Measurements from ENCODE around the gene ATP2C2. TPM values are rescaled to one million over a fixed set of nuclear protein-coding genes. Genes with fewer than 3 reads are reported as not detected.
"Not testable (repeated sequence)": the region's sequence is repeated elsewhere in the genome, so short reads cannot be mapped to it uniquely, and the experiment has no call there.

ATP2C2 gene
- total RNA-seq, 4 donors from 2014 or later = 12.9 to 26.9 (median 18.6) TPM

DNA sequence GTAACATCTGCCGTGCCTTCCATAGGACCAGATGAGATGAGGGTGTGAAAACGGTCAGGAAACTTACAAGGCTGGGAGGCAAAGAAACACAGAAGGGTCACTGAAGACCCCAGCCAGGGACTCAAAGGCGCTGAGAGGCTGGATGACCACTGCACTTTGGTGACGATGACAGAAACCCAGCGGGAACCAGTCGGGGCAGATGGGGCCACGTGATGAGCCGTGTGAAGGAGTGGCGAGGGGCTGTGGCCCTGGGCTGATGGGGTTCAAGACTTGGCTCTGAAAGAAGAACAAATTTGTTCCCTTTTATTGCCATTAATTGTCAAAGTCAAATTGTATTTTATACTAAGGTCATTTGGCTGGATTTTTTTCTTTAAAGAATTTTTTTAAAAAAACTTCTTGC is 28.6 kb upstream of the ATP2C2 start:
- no peaks in the 10 kb centered on the region for H3K4me1 ChIP-seq
- no peak overlapping the region for H3K27ac ChIP-seq
- H3K4me3 ChIP-seq (replicated peaks in 1 of 3) = no peak overlapping the region
- intact Hi-C loops (cut with DNase I) = no loop called here
- H3K27me3 ChIP-seq = no peaks in the 10 kb centered on the region
- WGBS, 2 donors = 82 to 85% methylated on average over 9 of the region's 9 CpGs
- no peak for DNase-seq
- no peaks in the 10 kb centered on the region for H3K36me3 ChIP-seq
- no peak for TF ChIP-seq POLR2A (IDR thresholded peaks at IDR 0.05)
- TF ChIP-seq CTCF (IDR thresholded peaks at IDR 0.05) = no peak
- H3K9me3 ChIP-seq = no peaks in the 10 kb centered on the region

DNA sequence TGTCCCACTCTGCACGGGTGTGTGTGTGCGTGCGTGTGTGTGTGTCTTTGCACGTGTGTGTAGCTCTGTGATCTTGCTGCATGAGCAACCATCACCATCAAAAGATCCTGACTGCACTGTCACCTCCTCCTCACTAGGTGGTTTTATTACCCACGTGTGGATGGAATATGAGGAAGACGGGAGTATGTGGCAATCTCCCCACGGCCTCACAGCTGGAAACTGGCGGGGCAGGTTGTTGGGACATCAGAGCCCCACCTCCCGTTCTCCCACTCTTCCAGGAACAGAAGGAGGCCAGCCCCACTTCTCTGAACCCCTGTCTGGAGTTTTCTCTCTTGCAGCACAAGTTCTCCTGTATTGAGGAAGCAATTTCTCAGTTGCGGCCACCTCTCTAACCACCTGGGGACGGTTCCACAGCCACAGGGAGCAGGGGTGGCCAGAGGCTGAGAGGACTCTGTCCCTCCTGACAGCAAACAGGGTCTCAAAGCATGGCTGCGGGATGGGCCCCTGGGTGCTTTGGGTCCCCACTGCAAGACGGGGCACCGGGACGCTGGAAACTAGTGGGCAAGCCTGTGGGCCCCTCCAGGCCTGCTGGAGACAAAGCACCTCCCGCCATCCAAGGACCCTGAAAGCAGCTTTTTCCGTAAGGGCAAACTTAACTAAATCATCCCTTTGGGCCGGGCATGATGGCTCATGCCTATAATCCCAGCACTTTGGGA is 27.9 kb upstream of the ATP2C2 start:
- Histone ChIP-seq H3K27ac (no peak overlapping the region), H3K9me3 (no peaks in the 10 kb centered on the region), H3K4me1 (no peaks in the 10 kb centered on the region), H3K4me3 (replicated peaks in 1 of 3) (no peak overlapping the region), H3K36me3 (no peaks in the 10 kb centered on the region), H3K27me3 (no peaks in the 10 kb centered on the region)
- no peak for DNase-seq
- 76% methylated on average over 14 to 18 of the region's 18 CpGs for WGBS, 2 donors
- intact Hi-C loops (cut with DNase I) = no loop called here
- no peak for TF ChIP-seq POLR2A (IDR thresholded peaks at IDR 0.05)
- no peak for TF ChIP-seq CTCF (IDR thresholded peaks at IDR 0.05)

DNA sequence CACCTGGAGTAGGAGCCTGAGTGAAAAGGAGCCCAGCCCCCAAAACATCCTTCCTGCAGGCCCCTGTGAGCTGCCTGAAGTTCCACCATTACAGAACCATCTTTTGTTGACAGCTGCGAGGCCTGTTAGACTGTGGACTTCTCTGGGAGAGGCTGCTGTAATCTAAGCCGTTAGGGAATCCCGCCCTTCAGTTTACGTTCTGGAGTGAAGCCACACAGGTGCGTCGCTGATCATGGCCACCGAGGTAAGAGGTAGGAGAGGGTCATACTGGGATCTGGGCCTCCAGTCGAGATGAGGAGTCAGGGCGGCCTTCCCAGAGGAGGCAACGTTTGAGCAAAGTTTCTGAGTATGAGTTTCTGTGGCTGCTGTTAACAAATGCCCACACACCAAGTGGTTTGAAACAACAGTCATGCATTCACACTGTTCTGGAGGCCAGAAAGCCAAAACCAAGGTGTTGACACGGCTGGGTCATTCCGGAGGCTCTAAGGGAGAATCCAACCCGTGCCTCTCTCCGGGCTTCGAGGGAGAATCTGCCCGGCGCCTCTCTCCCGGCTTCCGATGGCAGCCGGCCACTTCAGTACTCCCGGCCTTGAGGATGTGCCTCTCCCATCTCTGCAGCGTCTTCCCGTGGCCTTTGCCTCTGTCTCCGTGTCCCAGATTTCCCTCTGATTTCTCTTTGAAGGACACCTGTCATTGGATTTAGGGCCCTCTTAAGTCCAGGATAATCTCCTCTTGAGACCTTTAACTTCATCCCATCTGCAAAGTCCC is 26.6 kb upstream of the ATP2C2 start:
- no peak for DNase-seq
- Histone ChIP-seq H3K4me1 (no peaks in the 10 kb centered on the region), H3K9me3 (no peaks in the 10 kb centered on the region), H3K36me3 (no peaks in the 10 kb centered on the region), H3K4me3 (replicated peaks in 1 of 3) (no peak overlapping the region), H3K27ac (no peak overlapping the region), H3K27me3 (no peaks in the 10 kb centered on the region)
- 92% methylated on average over 24 of the region's 24 CpGs for WGBS, 2 donors
- TF ChIP-seq POLR2A (IDR thresholded peaks at IDR 0.05) (no peak), CTCF (IDR thresholded peaks at IDR 0.05) (no peak)
- intact Hi-C loops (cut with DNase I) = no loop called here

DNA sequence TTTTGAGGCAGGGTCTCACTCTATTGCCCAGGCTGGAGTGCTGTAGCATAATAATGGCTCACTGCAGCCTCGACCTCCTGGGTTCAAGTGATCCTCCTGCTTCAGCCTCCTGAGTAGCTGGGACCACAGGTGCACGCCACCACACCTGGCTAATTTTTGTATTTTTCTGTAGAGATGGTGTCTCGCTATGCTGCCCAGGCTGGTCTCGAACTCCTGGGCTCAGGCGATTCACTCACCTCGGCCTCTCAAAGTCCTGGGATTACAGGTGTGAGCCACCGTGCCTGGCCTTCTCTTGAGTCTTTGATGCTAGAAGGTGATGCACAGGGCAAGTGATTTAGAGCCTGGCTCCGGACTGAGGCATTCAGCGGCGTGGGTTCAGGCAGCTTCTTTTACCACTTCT is 24.5 kb upstream of the ATP2C2 start:
- 96 to 97% methylated on average over 10 of the region's 10 CpGs for WGBS, 2 donors
- H3K27me3 ChIP-seq; H3K27ac ChIP-seq; H3K4me3 ChIP-seq (replicated peaks in 1 of 3); H3K36me3 ChIP-seq; intact Hi-C loops (cut with DNase I); H3K9me3 ChIP-seq; H3K4me1 ChIP-seq; DNase-seq: not testable (repeated sequence)

DNA sequence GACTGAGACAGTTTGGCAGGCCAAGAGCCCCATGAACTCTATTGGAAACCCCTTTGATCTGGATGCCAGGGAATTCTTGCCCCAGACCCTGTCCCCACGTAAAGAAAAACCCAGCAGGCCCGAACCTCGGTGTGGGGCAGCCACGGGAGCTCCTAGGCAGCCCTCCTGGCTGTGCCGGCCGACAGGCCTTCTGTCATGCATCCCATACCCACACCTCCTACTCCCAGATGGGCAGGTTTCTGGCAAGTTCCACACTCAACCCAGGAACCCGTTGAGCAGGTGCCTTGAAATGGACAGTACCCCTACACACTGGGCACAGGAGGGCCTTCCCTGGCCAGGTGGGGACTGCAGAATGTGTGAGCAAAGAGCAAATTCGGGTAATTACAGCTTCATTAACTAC is 23.6 kb upstream of the ATP2C2 start:
- no peaks in the 10 kb centered on the region for H3K9me3 ChIP-seq

More for the DNA sequence above, 23.6 kb upstream of the ATP2C2 start:
- 47 to 57% methylated on average over 7 to 8 of the region's 8 CpGs for WGBS, 2 donors
- peak in 1 of 2 donors; percentile 18 for DNase-seq
- H3K4me3 ChIP-seq (replicated peaks in 1 of 3) = no peak overlapping the region
- H3K27ac ChIP-seq = no peak overlapping the region
- H3K36me3 ChIP-seq = no peaks in the 10 kb centered on the region
- intact Hi-C loops (cut with DNase I) = no loop called here
- TF ChIP-seq CTCF (IDR thresholded peaks at IDR 0.05) (no peak), POLR2A (IDR thresholded peaks at IDR 0.05) (no peak)
- H3K27me3 ChIP-seq = no peaks in the 10 kb centered on the region
- H3K4me1 ChIP-seq = peaks cover 0 to 6% of the 10 kb centered on the region in 2 donors
